Right lobe of liver (tissue), 6 donors: ENCODE data around the gene NCSTN. TPM values are rescaled to one million over a fixed set of nuclear protein-coding genes. Genes with fewer than 3 reads are reported as not detected.

ENCODE experiments used
- ATAC-seq, 4 donors: fragments of 200-7000 bp; cut with Tn5 transposase; one replicate each; pipeline ENCODE4 v1.9.1; 2020; ENCODE audit warnings: mild to moderate bottlenecking in 4 of 4, moderate library complexity in 4 of 4
- DNase-seq, 3 donors: peaks; one replicate each; pipeline ENCODE4 v3.0.0-alpha.2; 2020
- H3K27ac ChIP-seq, 3 donors: fragments of 200-600 bp; one replicate each; pipeline ENCODE4 v1.8.0; 2022
- H3K27me3 ChIP-seq, 2 donors: fragments of 200-600 bp; one replicate each; pipeline ENCODE4 v1.8.0; 2022
- H3K36me3 ChIP-seq, 4 donors: fragments of 200-600 bp; sonication (generic) in 1 of 4; one replicate each; pipeline versions ENCODE4 v1.5.1 to v1.8.0; 2017 to 2022; ENCODE audit warnings: control low read depth in 1 of 4
- H3K4me1 ChIP-seq, 4 donors: fragments of 200-600 bp; sonication (generic) in 1 of 4; one replicate each; pipeline versions ENCODE4 v1.5.1 to v1.8.0; 2017 to 2022; ENCODE audit warnings: control low read depth in 1 of 4
- H3K4me3 ChIP-seq, 3 donors: fragments of 200-600 bp; one replicate each; pipeline ENCODE4 v1.8.0; 2022
- H3K9me3 ChIP-seq, 4 donors: fragments of 200-600 bp; sonication (generic) in 1 of 4; one replicate each; pipeline versions ENCODE4 v1.5.1 to v1.8.0; 2017 to 2022; ENCODE audit warnings: control low read depth in 1 of 4
- CTCF ChIP-seq, 4 donors: fragments of 200-600 bp in 3 of 4; fragments of 450-650 bp in 1 of 4; IDR thresholded peaks; one replicate each; pipeline versions ENCODE4 v1.5.1 to v1.8.0; 2016 to 2022; ENCODE audit warnings: antibody characterized with exemption in 4 of 4, mild to moderate bottlenecking in 2 of 4
- POLR2A ChIP-seq: fragments of 450-650 bp; IDR thresholded peaks from one replicate; pipeline ENCODE4 v1.6.1; 2017; ENCODE audit warnings: antibody characterized with exemption, mild to moderate bottlenecking
- WGBS: methylation state at CpG from one replicate; pipeline ENCODE4 v1.1.6; 2018; ENCODE audit warnings: low coverage, low lambda C conversion rate; ENCODE audit not compliant: insufficient coverage; ENCODE audit errors: missing lambda C conversion rate; 5-methylcytosine and 5-hydroxymethylcytosine counted together
- intact Hi-C, 2 donors: fragments of 100-400 bp; cut with DNase I; formaldehyde crosslinking; loops; one replicate each; pipeline versions ENCODE4 v1.11.2 to v1.14.1; 2022
- total RNA-seq, 6 experiments: library from RNA; depleted of rRNA in 2 of 6; stranded (reverse); fragments of >200 nt in 2 of 6; fragmentation: NEBNext Ultra II Directional in 3 of 6; extraction: Animal tissue kit (Norgen Biotek cat#: 25700) in 3 of 6; gene quantifications; one replicate each; pipeline versions ENCODE4 v1.1.0 to v1.2.4, GENCODE V29; 2016 to 2023
- donor health status: DM: no; HTN: yes; CAD: no.
- donor health status: DM: no; HTN: no; CAD: no.
- donor health status: DM: no; HTN: no; CAD: no.
- donor health status: DM: no; HTN: yes; CAD: no.
- donor health status: DM: no; HTN: yes; CAD: no.

The NCSTN gene
- total RNA-seq, 6 experiments from 2014 or later: 31.1 to 45.7 (median 39.0) TPM

GRCh38 chr1:160332516-160332915, 10.7 kb upstream of the NCSTN start:
- TF ChIP-seq POLR2A (no peak), CTCF (IDR thresholded peaks at IDR 0.05) (no peak)
- ATAC-seq (no peak), DNase-seq (no peak)
- intact Hi-C loops: no loop called here
- Histone ChIP-seq H3K4me3 (no peak overlapping the region), H3K27me3 (no peaks in the 10 kb centered on the region), H3K4me1 (no peaks in the 10 kb centered on the region), H3K9me3 (no peaks in the 10 kb centered on the region), H3K27ac (no peak overlapping the region), H3K36me3 (peaks cover 3 to 82% (median 56%) of the 10 kb centered on the region in 4 donors)

DNA sequence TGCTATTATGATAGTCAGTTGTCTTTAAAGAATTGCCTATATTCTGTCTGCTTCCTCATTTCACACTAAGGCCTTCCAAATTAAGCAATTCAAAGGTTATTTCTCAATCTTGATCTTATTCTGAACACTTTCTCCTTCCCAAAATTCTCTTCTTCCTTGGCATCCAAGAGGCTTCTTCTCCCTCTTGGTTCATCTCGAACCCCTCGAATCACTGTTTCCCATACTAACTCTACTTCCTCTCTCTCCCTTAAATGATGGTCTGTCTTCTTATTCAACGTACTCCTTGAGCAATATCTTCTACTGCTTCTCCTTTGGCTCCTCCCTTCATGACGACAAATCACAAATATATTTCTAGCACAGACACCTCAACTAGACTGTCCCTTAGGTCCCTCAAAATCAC, 4.6 kb upstream of the NCSTN start:
- TF ChIP-seq CTCF (IDR thresholded peaks at IDR 0.05) (no peak), POLR2A (no peak)
- 75% methylated on average over 4 of the region's 4 CpGs for WGBS
- intact Hi-C loops: no loop called here

GRCh38 chr1:160340146-160340545, 3.0 kb upstream of the NCSTN start:
- ATAC-seq: peak in 1 of 4 donors; percentile 3

More for the DNA sequence above, 4.6 kb upstream of the NCSTN start:
- peaks cover 0 to 54% (median 35%) of the 10 kb centered on the region in 4 donors for H3K36me3 ChIP-seq
- no peak overlapping the region for H3K4me3 ChIP-seq
- H3K27me3 ChIP-seq: no peaks in the 10 kb centered on the region
- DNase-seq (no peak), ATAC-seq (no peak)
- no peaks in the 10 kb centered on the region for H3K9me3 ChIP-seq
- peaks cover 0 to 19% (median 6%) of the 10 kb centered on the region in 4 donors for H3K4me1 ChIP-seq
- no peak overlapping the region for H3K27ac ChIP-seq

GRCh38 chr1:160340866-160341265, 2.3 kb upstream of the NCSTN start:
- TF ChIP-seq CTCF (IDR thresholded peaks at IDR 0.05): no peak
- no peak for TF ChIP-seq POLR2A
- DNase-seq: no peak
- Histone ChIP-seq H3K36me3 (peaks cover 0 to 35% (median 19%) of the 10 kb centered on the region in 4 donors), H3K4me3 (no peak overlapping the region), H3K27me3 (no peaks in the 10 kb centered on the region), H3K9me3 (no peaks in the 10 kb centered on the region), H3K4me1 (peaks cover 0 to 28% (median 8%) of the 10 kb centered on the region in 4 donors), H3K27ac (no peak overlapping the region)
- intact Hi-C loops: no loop called here
- 36% methylated on average over 2 of the region's 2 CpGs for WGBS
- ATAC-seq: peak in 1 of 4 donors; percentile 14

More at GRCh38 chr1:160340146-160340545, 3.0 kb upstream of the NCSTN start:
- Histone ChIP-seq H3K36me3 (peaks cover 0 to 39% (median 21%) of the 10 kb centered on the region in 4 donors), H3K27me3 (no peaks in the 10 kb centered on the region), H3K9me3 (no peaks in the 10 kb centered on the region), H3K4me1 (peaks cover 0 to 28% (median 8%) of the 10 kb centered on the region in 4 donors), H3K27ac (no peak overlapping the region), H3K4me3 (no peak overlapping the region)
- 45% methylated on average over 3 of the region's 3 CpGs for WGBS
- TF ChIP-seq CTCF (IDR thresholded peaks at IDR 0.05) (no peak), POLR2A (no peak)
- intact Hi-C loops: no loop called here
- no peak for DNase-seq

DNA sequence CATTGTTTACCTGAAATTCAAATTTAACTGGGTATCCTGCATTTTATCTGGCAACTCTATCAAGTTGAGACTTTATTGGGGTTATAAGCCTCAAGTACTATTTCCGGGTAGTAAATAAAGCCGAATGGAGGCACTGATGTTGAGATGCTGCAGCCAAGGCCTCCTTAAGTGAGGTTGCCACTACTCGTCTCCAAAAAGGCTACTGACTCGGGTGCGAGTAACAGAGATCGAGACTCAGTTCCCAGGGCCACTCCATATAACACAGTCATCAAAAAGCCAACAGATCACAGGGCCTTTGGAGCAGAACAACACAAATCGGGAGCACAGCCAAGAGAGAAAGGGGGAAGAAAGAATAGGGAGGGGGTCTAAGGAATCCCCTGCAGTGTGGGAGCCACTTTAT, 657 bp upstream of the NCSTN start:
- Histone ChIP-seq H3K9me3 (no peaks in the 10 kb centered on the region), H3K4me3 (peak overlapping the region; percentile 73 to 95 (median 88)), H3K36me3 (peaks cover 0 to 26% (median 15%) of the 10 kb centered on the region in 4 donors), H3K27ac (peak overlapping the region; percentile 90 to 94 (median 92)), H3K4me1 (peaks cover 0 to 28% (median 9%) of the 10 kb centered on the region in 4 donors), H3K27me3 (no peaks in the 10 kb centered on the region)
- intact Hi-C loops: no loop called here
- TF ChIP-seq POLR2A (no peak), CTCF (IDR thresholded peaks at IDR 0.05) (no peak)
- ATAC-seq (peak; percentile 13 to 17 (median 16)), DNase-seq (no peak)
- 2% methylated on average over 7 of the region's 7 CpGs for WGBS
